Measurements from ENCODE around the gene JPH4.

JPH4 gene

GRCh38 chr14:23621932-23622730, 43.5 kb upstream of the JPH4 start:
- ChIA-PET POLR2A (no interaction called here), CTCF (interaction anchor here (1.0 to 6.3 kb wide), 4 partner anchors 10 to 288 kb away, joined by 3 to 89 read pairs (median 4); partner anchors contain the start of gene DHRS2)
- TF ChIP-seq CTCF (IDR thresholded peaks at IDR 0.05; ENCODE audit: control extremely low read depth, extremely low read depth, low read depth, missing control alignments) = no peak
- DNase-seq (ENCODE audit: extremely low spot score) = no peak

GRCh38 chr14:23621204-23621931, 42.8 kb upstream of the JPH4 start:
- ChIA-PET POLR2A (no interaction called here), CTCF (interaction anchor here (1.1 to 6.3 kb wide), 5 partner anchors 10 to 289 kb away, joined by 3 to 89 read pairs (median 6); partner anchors contain the start of gene DHRS2)
- no peak for TF ChIP-seq CTCF (IDR thresholded peaks at IDR 0.05; ENCODE audit: control extremely low read depth, extremely low read depth, low read depth, missing control alignments)
- DNase-seq (ENCODE audit: extremely low spot score) = no peak

GRCh38 chr14:23620177-23620702, 41.6 kb upstream of the JPH4 start:
- no peak for TF ChIP-seq CTCF (IDR thresholded peaks at IDR 0.05; ENCODE audit: control extremely low read depth, extremely low read depth, low read depth, missing control alignments)
- CTCF ChIA-PET = interaction anchor here (0.9 to 6.3 kb wide), 4 partner anchors 9 to 31 kb away, joined by 3 to 89 read pairs (median 4); no protein-coding TSS in a partner anchor
- POLR2A ChIA-PET = no interaction called here
- DNase-seq (ENCODE audit: extremely low spot score) = no peak

GRCh38 chr14:23618415-23618988, 39.9 kb upstream of the JPH4 start:
- CTCF ChIA-PET = interaction anchor here (9.4 kb wide), 1 partner anchor 14 kb away, joined by 119 read pairs; no protein-coding TSS in a partner anchor
- no peak for TF ChIP-seq CTCF (IDR thresholded peaks at IDR 0.05; ENCODE audit: control extremely low read depth, extremely low read depth, low read depth, missing control alignments)
- DNase-seq (ENCODE audit: extremely low spot score) = no peak
- POLR2A ChIA-PET = no interaction called here

GRCh38 chr14:23617539-23617938, 38.9 kb upstream of the JPH4 start:
- ChIA-PET CTCF (interaction anchor here (9.4 kb wide), 1 partner anchor 15 kb away, joined by 119 read pairs; no protein-coding TSS in a partner anchor), POLR2A (no interaction called here)
- TF ChIP-seq CTCF (IDR thresholded peaks at IDR 0.05; ENCODE audit: control extremely low read depth, extremely low read depth, low read depth, missing control alignments) = no peak
- no peak for DNase-seq (ENCODE audit: extremely low spot score)

GRCh38 chr14:23615856-23616255, 37.3 kb upstream of the JPH4 start:
- TF ChIP-seq CTCF (IDR thresholded peaks at IDR 0.05; ENCODE audit: control extremely low read depth, extremely low read depth, low read depth, missing control alignments) = no peak
- ChIA-PET CTCF (interaction anchor here (0.7 to 9.4 kb wide), 6 partner anchors 10 to 338 kb away, joined by 3 to 119 read pairs (median 4); partner anchors contain the start of gene DHRS4), POLR2A (no interaction called here)
- DNase-seq (ENCODE audit: extremely low spot score) = no peak

Measured in GM10248 (cell line).